ENCODE measurements around the gene COX7A2L. TPM values are rescaled to one million over a fixed set of nuclear protein-coding genes. Genes with fewer than 3 reads are reported as not detected.
"Not testable (repeated sequence)": the region's sequence is repeated elsewhere in the genome, so short reads cannot be mapped to it uniquely, and the experiment has no call there.

Gene COX7A2L
- total RNA-seq, 6 donors from 2014 or later: 57.0 to 123 (median 85.7) TPM

- no peak overlapping the region for H3K27ac ChIP-seq
- H3K4me3 ChIP-seq: no peak overlapping the region
- ATAC-seq (ENCODE audit: low FRiP score in 2 of 2): no peak
- DNase-seq: no peak
- H3K4me1 ChIP-seq: no peaks in the 10 kb centered on the region
- no peaks in the 10 kb centered on the region for H3K27me3 ChIP-seq
- no peaks in the 10 kb centered on the region for H3K9me3 ChIP-seq
- TF ChIP-seq EP300 (IDR thresholded peaks at IDR 0.05) (no peak), CTCF (IDR thresholded peaks at IDR 0.05) (no peak), POLR2A (IDR thresholded peaks at IDR 0.05) (no peak), POLR2AphosphoS5 (IDR thresholded peaks at IDR 0.05) (no peak)
- peaks cover 0 to 50% (median 7%) of the 10 kb centered on the region in 4 donors for H3K36me3 ChIP-seq
- WGBS, 2 donors: 95% methylated on average over 5 of the region's 5 CpGs
These were observed 9.2 kb downstream of the COX7A2L start for GRCh38 chr2:42351864-42352263.

DNA sequence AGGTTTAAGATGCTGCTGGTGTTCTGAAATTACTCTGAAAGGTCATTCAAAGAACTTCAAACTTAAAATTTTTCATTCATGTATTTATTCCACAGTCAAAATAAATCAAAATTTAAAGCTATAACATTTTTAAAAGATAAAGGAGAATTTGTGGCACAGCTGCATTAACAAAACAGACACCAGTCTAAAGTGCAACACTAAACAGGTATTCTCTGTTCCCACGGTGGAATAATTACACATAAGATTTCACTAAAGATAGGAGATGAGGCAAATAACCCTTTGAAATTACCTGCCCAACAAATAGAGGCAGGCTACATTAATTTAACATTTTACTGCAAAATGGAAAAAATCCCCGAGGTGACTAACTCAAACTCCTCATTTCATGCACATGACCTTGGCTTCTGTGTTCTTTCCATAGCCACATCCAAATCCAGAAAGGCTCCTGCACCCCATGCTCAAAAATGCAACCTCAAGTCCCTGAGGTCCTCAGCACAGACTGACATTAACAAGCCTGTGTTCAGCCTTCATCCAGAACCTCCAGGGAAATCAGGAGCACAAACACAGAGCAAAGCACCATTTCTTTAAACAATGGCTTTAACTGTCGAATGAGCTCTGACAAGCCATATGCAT, 10.5 kb downstream of the COX7A2L start:
- DNase-seq (no peak), ATAC-seq (ENCODE audit: low FRiP score in 2 of 2) (no peak)
- Histone ChIP-seq H3K4me3 (no peak overlapping the region), H3K9me3 (no peaks in the 10 kb centered on the region), H3K36me3 (peaks cover 0 to 55% (median 9%) of the 10 kb centered on the region in 4 donors), H3K27me3 (no peaks in the 10 kb centered on the region), H3K27ac (no peak overlapping the region), H3K4me1 (no peaks in the 10 kb centered on the region)
- 79 to 96% methylated on average over 3 of the region's 3 CpGs for WGBS, 2 donors
- no peak for TF ChIP-seq CTCF (IDR thresholded peaks at IDR 0.05)
- TF ChIP-seq EP300 (IDR thresholded peaks at IDR 0.05): no peak
- TF ChIP-seq POLR2A (IDR thresholded peaks at IDR 0.05): no peak
- TF ChIP-seq POLR2AphosphoS5 (IDR thresholded peaks at IDR 0.05): no peak

GRCh38 chr2:42348113-42348805, 12.8 kb downstream of the COX7A2L start:
- DNase-seq: no peak
- Histone ChIP-seq H3K4me1 (peaks cover 0 to under 1% (median 0%) of the 10 kb centered on the region in 4 donors), H3K27me3 (no peaks in the 10 kb centered on the region), H3K9me3 (no peaks in the 10 kb centered on the region), H3K36me3 (peaks cover 0 to 62% (median 11%) of the 10 kb centered on the region in 4 donors), H3K4me3 (no peak overlapping the region), H3K27ac (no peak overlapping the region)
- ATAC-seq (ENCODE audit: low FRiP score in 2 of 2): no peak
- 93 to 95% methylated on average over 8 of the region's 8 CpGs for WGBS, 2 donors
- TF ChIP-seq POLR2A (IDR thresholded peaks at IDR 0.05): no peak

DNA sequence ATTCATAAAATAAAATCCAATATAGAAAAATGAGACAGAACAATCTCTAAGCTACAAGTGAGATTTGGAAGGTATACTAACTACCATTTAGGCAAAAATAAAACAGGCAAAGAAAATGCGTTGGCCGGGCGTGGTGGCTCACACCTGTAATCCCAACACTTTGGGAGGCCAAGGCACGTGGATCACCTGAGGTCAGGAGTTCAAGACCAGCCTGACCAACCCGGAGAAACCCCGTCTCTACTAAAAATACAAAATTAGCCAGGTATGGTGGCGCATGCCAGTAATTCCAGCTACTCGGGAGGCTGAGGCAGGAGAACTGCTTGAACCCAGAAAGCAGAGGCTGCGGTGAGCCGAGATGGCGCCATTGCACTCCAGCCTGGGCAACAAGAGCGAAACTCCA, 13.5 kb downstream of the COX7A2L start:
- 92 to 96% methylated on average over 12 of the region's 12 CpGs for WGBS, 2 donors
- ATAC-seq (ENCODE audit: low FRiP score in 2 of 2); H3K27me3 ChIP-seq; H3K27ac ChIP-seq; H3K9me3 ChIP-seq; DNase-seq; H3K4me3 ChIP-seq; H3K4me1 ChIP-seq: not testable (repeated sequence)
- peaks cover 0 to 60% (median 11%) of the 10 kb centered on the region in 4 donors for H3K36me3 ChIP-seq

GRCh38 chr2:42346856-42347255, 14.2 kb downstream of the COX7A2L start:
- ATAC-seq (ENCODE audit: low FRiP score in 2 of 2); H3K27me3 ChIP-seq; DNase-seq; H3K27ac ChIP-seq; H3K9me3 ChIP-seq; H3K4me3 ChIP-seq: not testable (repeated sequence)
- Histone ChIP-seq H3K4me1 (peaks cover 4 to 13% (median 8%) of the 10 kb centered on the region in 4 donors), H3K36me3 (peaks cover 0 to 54% (median 8%) of the 10 kb centered on the region in 4 donors)
- 93% methylated on average over 6 of the region's 6 CpGs for WGBS, 2 donors

- no peak for ATAC-seq (ENCODE audit: low FRiP score in 2 of 2)
- peaks cover 0 to 45% (median 6%) of the 10 kb centered on the region in 4 donors for H3K36me3 ChIP-seq
- no peak for DNase-seq
- no peaks in the 10 kb centered on the region for H3K9me3 ChIP-seq
- no peak overlapping the region for H3K27ac ChIP-seq
- H3K4me3 ChIP-seq: no peak overlapping the region
- no peak for TF ChIP-seq EP300 (IDR thresholded peaks at IDR 0.05)
- TF ChIP-seq CTCF (IDR thresholded peaks at IDR 0.05): no peak
- no peak for TF ChIP-seq POLR2A (IDR thresholded peaks at IDR 0.05)
- no peak for TF ChIP-seq POLR2AphosphoS5 (IDR thresholded peaks at IDR 0.05)
- H3K4me1 ChIP-seq: peaks cover 4 to 14% (median 8%) of the 10 kb centered on the region in 4 donors
- H3K27me3 ChIP-seq: no peaks in the 10 kb centered on the region
- WGBS, 2 donors: 86 to 92% methylated on average over 4 of the region's 4 CpGs
These were observed 15.0 kb downstream of the COX7A2L start for GRCh38 chr2:42345986-42346385.
